ENCODE results near the gene TMEM178B.
"Not testable (repeated sequence)": the region's sequence is repeated elsewhere in the genome, so short reads cannot be mapped to it uniquely, and the experiment has no call there.

TMEM178B gene

GRCh38 chr7:141057788-141058187 lies 16.1 kb upstream of the TMEM178B start:
- H3K4me3 ChIP-seq (ENCODE audit: low read depth, low read length), result no peak overlapping the region
- TF ChIP-seq, protein P1, sequence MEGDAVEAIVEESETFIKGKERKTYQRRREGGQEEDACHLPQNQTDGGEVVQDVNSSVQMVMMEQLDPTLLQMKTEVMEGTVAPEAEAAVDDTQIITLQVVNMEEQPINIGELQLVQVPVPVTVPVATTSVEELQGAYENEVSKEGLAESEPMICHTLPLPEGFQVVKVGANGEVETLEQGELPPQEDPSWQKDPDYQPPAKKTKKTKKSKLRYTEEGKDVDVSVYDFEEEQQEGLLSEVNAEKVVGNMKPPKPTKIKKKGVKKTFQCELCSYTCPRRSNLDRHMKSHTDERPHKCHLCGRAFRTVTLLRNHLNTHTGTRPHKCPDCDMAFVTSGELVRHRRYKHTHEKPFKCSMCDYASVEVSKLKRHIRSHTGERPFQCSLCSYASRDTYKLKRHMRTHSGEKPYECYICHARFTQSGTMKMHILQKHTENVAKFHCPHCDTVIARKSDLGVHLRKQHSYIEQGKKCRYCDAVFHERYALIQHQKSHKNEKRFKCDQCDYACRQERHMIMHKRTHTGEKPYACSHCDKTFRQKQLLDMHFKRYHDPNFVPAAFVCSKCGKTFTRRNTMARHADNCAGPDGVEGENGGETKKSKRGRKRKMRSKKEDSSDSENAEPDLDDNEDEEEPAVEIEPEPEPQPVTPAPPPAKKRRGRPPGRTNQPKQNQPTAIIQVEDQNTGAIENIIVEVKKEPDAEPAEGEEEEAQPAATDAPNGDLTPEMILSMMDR (IDR thresholded peaks at IDR 0.05; ENCODE audit: control insufficient read depth, extremely low read depth, insufficient read depth), result no peak
- no peak for DNase-seq (ENCODE audit: low read depth)

DNA sequence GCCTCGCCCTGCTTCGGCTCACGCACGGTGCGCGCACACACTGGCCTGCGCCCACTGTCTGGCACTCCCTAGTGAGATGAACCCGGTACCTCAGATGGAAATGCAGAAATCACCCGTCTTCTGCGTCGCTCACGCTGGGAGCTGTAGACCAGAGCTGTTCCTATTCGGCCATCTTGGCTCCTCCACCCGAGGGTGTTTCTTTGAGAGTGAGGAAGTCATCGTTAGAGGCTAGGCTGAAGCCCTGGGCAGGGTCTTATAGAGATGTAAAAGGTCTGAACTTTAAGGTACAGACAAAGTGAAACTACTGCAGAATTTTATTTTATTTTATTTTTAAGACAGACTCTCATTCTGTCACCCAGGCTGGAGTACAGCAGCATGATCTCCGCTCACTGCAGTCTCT lies 6.0 kb upstream of the TMEM178B start:
- H3K4me3 ChIP-seq (ENCODE audit: low read depth, low read length), result not testable (repeated sequence)

GRCh38 chr7:141071260-141071854 lies 2.5 kb upstream of the TMEM178B start:
- no peak for DNase-seq (ENCODE audit: low read depth)
- TF ChIP-seq, protein P1 (IDR thresholded peaks at IDR 0.05; ENCODE audit: control insufficient read depth, extremely low read depth, insufficient read depth), result peak; percentile 61
- peak overlapping the region; percentile 47 for H3K4me3 ChIP-seq (ENCODE audit: low read depth, low read length)

More for the DNA sequence above, 6.0 kb upstream of the TMEM178B start:
- not testable (repeated sequence) for DNase-seq (ENCODE audit: low read depth)

GRCh38 chr7:141071855-141072547 lies 1.9 kb upstream of the TMEM178B start:
- TF ChIP-seq, protein P1 (IDR thresholded peaks at IDR 0.05; ENCODE audit: control insufficient read depth, extremely low read depth, insufficient read depth), result no peak
- no peak for DNase-seq (ENCODE audit: low read depth)
- peak overlapping the region; percentile 47 for H3K4me3 ChIP-seq (ENCODE audit: low read depth, low read length)

DNA sequence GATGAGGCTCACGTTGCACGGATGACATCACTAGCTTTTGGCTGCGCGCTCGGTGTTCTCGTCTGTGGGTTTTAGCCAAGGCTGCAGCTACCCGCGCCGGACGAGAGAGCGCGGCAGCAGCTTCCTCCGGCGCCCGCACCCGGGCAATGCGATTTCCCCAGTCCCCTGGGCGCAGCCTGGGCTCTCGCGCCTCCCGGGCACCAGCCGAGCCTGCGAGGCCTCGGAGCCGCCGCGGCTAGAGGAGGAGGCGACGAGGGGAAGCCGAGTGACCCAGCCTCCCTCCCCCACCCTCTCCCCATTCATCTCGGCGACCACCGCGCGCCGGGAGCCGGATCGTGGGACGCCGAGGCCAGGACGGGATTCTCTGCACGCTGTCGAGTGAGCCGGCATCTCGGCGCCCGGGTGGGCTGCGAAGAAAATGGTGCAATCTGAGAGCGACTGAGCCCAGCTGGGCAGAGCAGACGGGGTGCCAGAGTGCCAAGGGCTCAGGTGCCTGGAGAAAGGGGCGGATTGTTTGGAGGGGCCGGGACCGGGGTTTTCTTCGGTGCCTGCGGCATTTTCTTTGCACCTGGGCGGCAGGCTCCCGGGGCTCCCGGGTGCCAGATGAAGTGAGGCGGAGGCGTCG lies 1.2 kb upstream of the TMEM178B start:
- TF ChIP-seq, protein P1 (IDR thresholded peaks at IDR 0.05; ENCODE audit: control insufficient read depth, extremely low read depth, insufficient read depth), result no peak
- H3K4me3 ChIP-seq (ENCODE audit: low read depth, low read length), result peak overlapping the region; percentile 47
- DNase-seq (ENCODE audit: low read depth), result peak; percentile 47

DNA sequence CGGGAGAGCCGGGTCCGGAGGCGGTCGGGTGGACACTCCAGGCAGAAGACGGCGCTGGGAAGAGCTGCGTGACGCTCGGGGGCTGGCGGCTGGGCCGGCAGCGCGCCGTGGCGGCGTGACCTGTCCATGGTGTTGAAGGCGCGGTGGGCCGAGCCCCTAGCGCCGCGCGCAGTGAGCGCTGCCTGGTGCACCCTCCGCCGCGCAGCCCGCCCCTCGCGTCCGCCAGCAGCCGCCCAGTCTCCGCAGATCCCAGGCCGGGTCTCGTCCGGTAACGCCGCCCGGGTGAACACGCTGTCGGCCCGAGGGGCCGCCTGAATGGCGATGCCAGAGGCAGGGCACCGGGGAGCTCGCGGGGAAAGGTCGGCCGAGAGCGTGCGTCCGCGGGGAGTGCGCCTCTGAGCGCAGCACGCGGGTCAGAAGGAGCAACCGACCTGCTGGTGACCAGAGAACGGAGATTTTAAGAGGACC lies 657 bp upstream of the TMEM178B start:
- TF ChIP-seq, protein P1 (IDR thresholded peaks at IDR 0.05; ENCODE audit: control insufficient read depth, extremely low read depth, insufficient read depth), result 0 out of 2 replicates have a peak, but pooled peaks have one; percentile 5
- H3K4me3 ChIP-seq (ENCODE audit: low read depth, low read length), result peak overlapping the region; percentile 47
- no peak for DNase-seq (ENCODE audit: low read depth)
